Measurements from ENCODE around the gene RPP38. TPM values are rescaled to one million over a fixed set of nuclear protein-coding genes. Genes with fewer than 3 reads are reported as not detected.

RPP38 gene
- total RNA-seq, 2 experiments from 2014 or later, result 15.1 to 21.6 TPM

DNA sequence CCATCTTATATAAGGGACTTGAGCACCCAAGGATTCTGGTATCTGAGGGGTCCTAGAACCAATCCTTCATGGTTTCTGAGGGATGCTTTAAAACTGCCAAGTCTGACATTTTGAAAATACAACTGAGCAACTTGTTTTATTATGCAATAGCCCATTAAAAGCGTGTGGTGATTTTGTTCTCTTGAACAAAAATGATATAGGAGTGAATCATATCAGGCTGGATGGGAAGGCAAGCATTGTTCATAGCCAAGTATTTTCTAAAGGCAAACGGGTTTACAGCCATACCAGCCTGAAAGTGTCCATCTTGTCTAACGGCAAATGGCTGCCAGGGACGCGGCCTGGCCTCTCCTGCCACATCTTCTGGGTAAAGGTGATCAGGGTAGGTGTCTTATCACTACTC is 23.4 kb downstream of the RPP38 start:
- H3K79me2 ChIP-seq (ENCODE audit: insufficient read depth, low read depth, low read length), result no peaks in the 10 kb centered on the region
- CTCF ChIA-PET (ENCODE audit: unreplicated experiment), result no interaction called here
- no peak overlapping the region for H2AFZ ChIP-seq (ENCODE audit: low read length)
- TF ChIP-seq CTCF (conservative IDR thresholded peaks at IDR 0.05; ENCODE audit: low read length) (no peak), EZH2phosphoT487 (IDR thresholded peaks at IDR 0.05; ENCODE audit: borderline replicate concordance, low read depth, low read length) (no peak)
- no peak overlapping the region for H3K4me2 ChIP-seq (ENCODE audit: low read length)
- H3K4me1 ChIP-seq (ENCODE audit: insufficient read depth, low read length, poor library complexity, severe bottlenecking), result no peaks in the 10 kb centered on the region
- no peak overlapping the region for H3K27ac ChIP-seq (ENCODE audit: low read depth, low read length, poor library complexity, severe bottlenecking)
- H3K9me3 ChIP-seq (ENCODE audit: low read length), result no peaks in the 10 kb centered on the region
- no peak overlapping the region for H3K4me3 ChIP-seq (ENCODE audit: low read depth, low read length, poor library complexity, severe bottlenecking)
- BruUV-seq (replicated peaks), result no TSS peak
- no peaks in the 10 kb centered on the region for H4K20me1 ChIP-seq (ENCODE audit: insufficient read depth, low read length)
- intact Hi-C loops (cut with micrococcal nuclease; ENCODE audit: unreplicated experiment), result no loop called here
- H3K36me3 ChIP-seq (ENCODE audit: insufficient read depth, low read length), result no peaks in the 10 kb centered on the region
- POLR2A ChIA-PET, result no interaction called here
- H3K9me2 ChIP-seq (ENCODE audit: insufficient read depth, low read length), result no peaks in the 10 kb centered on the region
- DNase-seq (ENCODE audit: low spot score), result no peak

- BruUV-seq (replicated peaks), result no TSS peak
- Histone ChIP-seq H3K27ac (ENCODE audit: low read depth, low read length, poor library complexity, severe bottlenecking) (no peak overlapping the region), H3K9me2 (ENCODE audit: insufficient read depth, low read length) (no peaks in the 10 kb centered on the region), H3K79me2 (ENCODE audit: insufficient read depth, low read depth, low read length) (no peaks in the 10 kb centered on the region), H3K9me3 (ENCODE audit: low read length) (no peaks in the 10 kb centered on the region), H3K4me1 (ENCODE audit: insufficient read depth, low read length, poor library complexity, severe bottlenecking) (no peaks in the 10 kb centered on the region), H2AFZ (ENCODE audit: low read length) (no peak overlapping the region), H3K4me2 (ENCODE audit: low read length) (no peak overlapping the region), H3K36me3 (ENCODE audit: insufficient read depth, low read length) (no peaks in the 10 kb centered on the region), H4K20me1 (ENCODE audit: insufficient read depth, low read length) (no peaks in the 10 kb centered on the region), H3K4me3 (ENCODE audit: low read depth, low read length, poor library complexity, severe bottlenecking) (no peak overlapping the region)
- DNase-seq (ENCODE audit: low spot score), result no peak
- ChIA-PET POLR2A (interaction anchor here (0.6 to 1.6 kb wide), 3 partner anchors 12 to 70 kb away, joined by 3 to 4 read pairs (median 3); no protein-coding TSS in a partner anchor), CTCF (ENCODE audit: unreplicated experiment) (no interaction called here)
- intact Hi-C loops (cut with micrococcal nuclease; ENCODE audit: unreplicated experiment), result no loop called here
- TF ChIP-seq CTCF (conservative IDR thresholded peaks at IDR 0.05; ENCODE audit: low read length) (no peak), EZH2phosphoT487 (IDR thresholded peaks at IDR 0.05; ENCODE audit: borderline replicate concordance, low read depth, low read length) (no peak)
Observed at GRCh38 chr10:15121707-15122106, 24.6 kb downstream of the RPP38 start.

- H2AFZ ChIP-seq (ENCODE audit: low read length), result no peak overlapping the region
- no peak for DNase-seq (ENCODE audit: low spot score)
- H3K4me2 ChIP-seq (ENCODE audit: low read length), result no peak overlapping the region
- CTCF ChIA-PET (ENCODE audit: unreplicated experiment), result no interaction called here
- POLR2A ChIA-PET, result interaction anchor here (0.6 to 1.6 kb wide), 3 partner anchors 11 to 69 kb away, joined by 3 to 4 read pairs (median 3); no protein-coding TSS in a partner anchor
- H3K36me3 ChIP-seq (ENCODE audit: insufficient read depth, low read length), result no peaks in the 10 kb centered on the region
- intact Hi-C loops (cut with micrococcal nuclease; ENCODE audit: unreplicated experiment), result no loop called here
- H3K4me3 ChIP-seq (ENCODE audit: low read depth, low read length, poor library complexity, severe bottlenecking), result no peak overlapping the region
- H3K9me3 ChIP-seq (ENCODE audit: low read length), result no peaks in the 10 kb centered on the region
- no peaks in the 10 kb centered on the region for H3K4me1 ChIP-seq (ENCODE audit: insufficient read depth, low read length, poor library complexity, severe bottlenecking)
- no peaks in the 10 kb centered on the region for H3K79me2 ChIP-seq (ENCODE audit: insufficient read depth, low read depth, low read length)
- no peak overlapping the region for H3K27ac ChIP-seq (ENCODE audit: low read depth, low read length, poor library complexity, severe bottlenecking)
- BruUV-seq (replicated peaks), result no TSS peak
- TF ChIP-seq EZH2phosphoT487 (IDR thresholded peaks at IDR 0.05; ENCODE audit: borderline replicate concordance, low read depth, low read length) (no peak), CTCF (conservative IDR thresholded peaks at IDR 0.05; ENCODE audit: low read length) (no peak)
- H4K20me1 ChIP-seq (ENCODE audit: insufficient read depth, low read length), result no peaks in the 10 kb centered on the region
- no peaks in the 10 kb centered on the region for H3K9me2 ChIP-seq (ENCODE audit: insufficient read depth, low read length)
Observed at GRCh38 chr10:15122477-15123030, 25.4 kb downstream of the RPP38 start.

Measured in OCI-LY7 (cell line).